KOPT-K1 (cell line): Measurements from ENCODE around the gene GPR18.
"Not testable (repeated sequence)": the region's sequence is repeated elsewhere in the genome, so short reads cannot be mapped to it uniquely, and the experiment has no call there.

Source experiments
- H3K27ac ChIP-seq: fragments of 200-600 bp; sonication (generic); 2 replicates; pipeline ENCODE4 v1.5.1; 2016; ENCODE audit warnings: antibody characterized with exemption, mild to moderate bottlenecking, low read depth, low read length; ENCODE audit not compliant: poor library complexity, severe bottlenecking
- H3K36me3 ChIP-seq: fragments of 200-600 bp; sonication (generic); 2 replicates; pipeline ENCODE4 v1.5.1; 2017; ENCODE audit warnings: antibody characterized with exemption, mild to moderate bottlenecking, low read length, moderate library complexity; ENCODE audit not compliant: insufficient read depth
- H3K9me3 ChIP-seq: fragments of 200-600 bp; sonication (generic); 2 replicates; pipeline ENCODE4 v1.5.1; 2017; ENCODE audit warnings: antibody characterized with exemption, low read length, mild to moderate bottlenecking; ENCODE audit not compliant: insufficient read depth, poor library complexity, severe bottlenecking

GPR18 gene

DNA sequence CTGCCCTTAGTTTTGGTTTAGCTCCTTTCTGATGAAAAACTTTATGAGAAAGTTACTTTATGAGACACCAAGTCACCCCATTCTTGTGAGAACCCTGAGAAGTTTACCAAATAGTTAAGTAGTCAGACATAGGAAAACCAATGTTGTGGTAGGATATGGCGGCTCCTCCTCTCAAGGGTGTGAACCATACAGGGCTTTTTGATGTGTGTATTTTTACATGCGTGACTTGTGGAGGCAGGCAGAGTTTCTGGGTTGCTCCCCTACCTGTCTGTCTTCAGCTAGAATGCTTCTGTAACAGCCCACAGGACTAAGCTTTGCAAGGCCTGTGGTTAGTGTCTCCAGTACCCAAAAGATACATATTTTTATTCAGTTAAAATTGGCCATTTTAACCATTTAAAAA is 39.2 kb downstream of the GPR18 start:
- Histone ChIP-seq H3K9me3 (peaks cover 8% of the 10 kb centered on the region), H3K27ac (peak overlapping the region; percentile 69), H3K36me3 (peaks cover 13% of the 10 kb centered on the region)

DNA sequence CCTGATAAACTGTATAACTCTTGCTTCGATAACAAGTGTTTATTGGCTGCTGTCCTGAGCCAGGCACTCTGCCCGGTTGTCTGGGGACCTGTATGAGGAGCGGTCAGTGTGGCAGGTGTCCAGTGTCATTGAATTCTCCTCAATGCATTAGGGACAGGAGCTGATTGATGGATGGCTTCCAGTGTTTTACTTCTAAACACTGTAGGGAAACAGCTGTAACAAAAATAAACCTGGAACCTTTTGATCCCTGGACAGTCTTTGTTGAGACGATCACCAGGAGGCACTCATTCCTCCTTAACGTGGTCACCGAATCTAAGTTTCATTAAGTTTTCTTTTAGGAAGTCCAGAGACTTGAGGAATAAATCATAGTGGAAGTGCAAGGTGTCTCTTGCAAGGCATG is 39.6 kb downstream of the GPR18 start:
- Histone ChIP-seq H3K36me3 (peaks cover 13% of the 10 kb centered on the region), H3K9me3 (peaks cover 8% of the 10 kb centered on the region), H3K27ac (peak overlapping the region; percentile 69)

DNA sequence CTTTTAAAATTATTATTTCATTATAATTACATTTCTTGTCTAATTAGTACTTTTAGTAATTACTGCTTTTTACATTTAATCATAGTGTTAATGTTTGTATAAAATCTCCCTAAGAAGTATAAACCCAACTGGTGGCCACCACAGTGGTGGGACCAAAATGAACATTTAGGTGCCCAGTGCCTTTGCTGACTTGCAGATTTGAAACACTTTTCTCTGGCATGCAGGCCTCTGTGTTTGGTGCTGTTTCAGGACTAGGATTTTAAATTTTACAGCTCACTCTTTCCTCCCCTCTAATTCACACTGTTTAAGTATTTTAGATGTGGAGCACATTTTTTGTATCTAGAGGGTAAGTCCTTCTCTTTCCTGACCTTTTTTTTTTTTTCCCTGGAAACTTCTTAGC is 40.1 kb downstream of the GPR18 start:
- Histone ChIP-seq H3K36me3 (peaks cover 13% of the 10 kb centered on the region), H3K9me3 (peaks cover 6% of the 10 kb centered on the region), H3K27ac (peak overlapping the region; percentile 69)

DNA sequence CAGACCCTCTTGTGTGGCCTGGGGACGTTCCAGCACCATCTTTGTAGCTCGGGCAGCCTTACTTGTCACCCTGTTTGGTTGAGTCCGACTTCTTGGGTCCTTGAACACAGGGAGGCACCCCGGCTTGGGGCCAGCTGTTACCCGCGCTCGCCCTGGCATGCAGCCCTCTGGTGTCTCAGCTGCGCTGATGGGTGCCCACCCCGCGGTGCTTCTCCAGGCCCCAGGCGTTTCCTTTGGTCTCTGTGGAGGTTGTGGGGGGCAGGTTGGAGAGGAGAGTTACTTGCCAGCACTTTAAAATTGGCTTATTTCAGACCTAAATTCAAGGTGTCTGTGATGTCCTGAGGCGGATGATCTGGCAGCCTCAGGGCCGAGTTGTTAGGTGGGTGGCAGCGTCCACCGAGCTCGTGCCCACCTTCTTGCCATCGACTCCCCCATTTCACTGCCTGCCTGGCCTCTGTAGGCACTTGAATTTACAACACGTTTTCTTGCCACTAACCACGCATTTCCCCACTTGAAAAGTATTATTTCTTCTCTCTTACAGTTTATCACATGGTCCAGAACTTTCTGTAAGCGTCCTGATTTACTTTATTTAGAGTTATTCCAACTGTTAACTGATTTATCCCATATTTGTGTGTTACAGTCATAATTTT is 40.6 kb downstream of the GPR18 start:
- Histone ChIP-seq H3K36me3 (peaks cover 10% of the 10 kb centered on the region), H3K9me3 (peaks cover under 1% of the 10 kb centered on the region), H3K27ac (peak overlapping the region; percentile 69)

DNA sequence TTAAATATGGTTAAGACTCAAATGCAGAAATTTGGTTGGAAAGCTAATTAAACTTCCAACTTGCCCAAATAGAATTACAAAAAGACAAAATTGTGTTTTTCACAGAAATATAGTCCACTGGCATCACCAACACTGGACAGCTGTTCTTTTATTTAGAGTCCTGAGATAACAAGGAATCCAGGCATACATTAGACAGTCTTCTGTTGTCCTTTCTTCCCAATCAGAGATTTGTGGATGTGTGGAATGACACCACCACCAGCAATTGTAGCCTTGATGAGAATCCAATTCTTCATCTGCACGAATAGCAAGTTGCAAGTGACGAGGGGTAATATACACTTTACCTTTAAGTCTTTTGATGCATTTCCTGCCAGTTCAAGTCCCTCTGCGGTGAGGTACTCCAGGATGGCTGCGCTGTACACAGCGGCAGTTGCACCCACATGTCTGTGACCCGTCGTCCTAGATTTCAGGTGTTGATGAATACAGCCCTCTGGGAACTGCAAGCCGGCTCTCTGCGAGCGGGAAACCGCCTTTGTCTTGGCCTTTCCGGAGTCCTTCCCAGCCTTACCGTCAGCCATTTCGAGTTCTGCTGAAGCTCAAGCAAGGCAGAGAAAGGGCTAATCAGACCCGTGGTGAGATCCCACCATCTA is 42.9 kb downstream of the GPR18 start:
- Histone ChIP-seq H3K36me3 (peaks cover 10% of the 10 kb centered on the region; the same call in 1 of the 2 replicates), H3K27ac (peak overlapping the region; percentile 87), H3K9me3 (no peaks in the 10 kb centered on the region)

DNA sequence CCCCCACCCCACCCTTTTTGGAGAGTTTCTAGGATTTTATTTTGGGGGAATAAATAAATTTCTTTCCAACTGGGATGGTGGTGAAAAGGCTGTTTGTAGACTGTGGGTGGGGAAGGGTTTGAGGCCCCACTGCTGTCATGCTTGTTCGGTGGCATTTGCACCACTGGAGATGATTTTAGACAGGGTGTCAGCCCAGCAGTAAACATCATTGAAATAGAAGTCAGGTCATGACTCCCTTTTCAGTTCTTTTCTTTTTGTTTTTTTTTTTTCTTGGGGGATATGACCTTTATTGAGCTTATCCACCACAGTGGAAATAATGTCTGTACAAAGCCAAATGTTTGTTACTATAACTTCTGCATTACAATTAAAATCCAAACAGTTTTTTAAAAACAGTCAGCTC is 43.4 kb downstream of the GPR18 start:
- H3K36me3 ChIP-seq = peaks cover 10% of the 10 kb centered on the region; the same call in 1 of the 2 replicates
- peak overlapping the region; percentile 87 for H3K27ac ChIP-seq

DNA sequence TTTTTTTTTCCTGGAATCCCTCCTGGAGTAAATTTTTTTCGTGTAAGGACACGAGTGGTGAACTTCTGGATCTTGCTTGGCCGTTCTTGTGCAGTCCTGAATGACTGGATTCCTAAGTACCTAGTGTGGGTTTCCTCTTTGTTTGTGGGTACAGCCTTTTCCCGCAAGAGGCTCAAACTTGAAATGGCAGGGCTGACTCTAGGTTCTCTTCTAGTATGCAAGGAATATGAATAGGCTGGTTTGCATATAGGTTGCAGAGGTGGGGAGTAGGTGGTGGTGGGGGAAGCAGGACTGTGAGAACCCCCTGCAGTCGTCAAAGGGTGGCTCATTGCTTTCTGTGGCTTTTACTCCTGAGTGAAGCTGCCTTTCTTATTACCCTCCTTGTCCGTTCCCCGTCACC is 43.9 kb downstream of the GPR18 start:
- Histone ChIP-seq H3K9me3 (no peaks in the 10 kb centered on the region), H3K36me3 (peaks cover 10% of the 10 kb centered on the region; the same call in 1 of the 2 replicates), H3K27ac (peak overlapping the region; percentile 87)

More for the DNA sequence above, 43.4 kb downstream of the GPR18 start:
- no peaks in the 10 kb centered on the region for H3K9me3 ChIP-seq

DNA sequence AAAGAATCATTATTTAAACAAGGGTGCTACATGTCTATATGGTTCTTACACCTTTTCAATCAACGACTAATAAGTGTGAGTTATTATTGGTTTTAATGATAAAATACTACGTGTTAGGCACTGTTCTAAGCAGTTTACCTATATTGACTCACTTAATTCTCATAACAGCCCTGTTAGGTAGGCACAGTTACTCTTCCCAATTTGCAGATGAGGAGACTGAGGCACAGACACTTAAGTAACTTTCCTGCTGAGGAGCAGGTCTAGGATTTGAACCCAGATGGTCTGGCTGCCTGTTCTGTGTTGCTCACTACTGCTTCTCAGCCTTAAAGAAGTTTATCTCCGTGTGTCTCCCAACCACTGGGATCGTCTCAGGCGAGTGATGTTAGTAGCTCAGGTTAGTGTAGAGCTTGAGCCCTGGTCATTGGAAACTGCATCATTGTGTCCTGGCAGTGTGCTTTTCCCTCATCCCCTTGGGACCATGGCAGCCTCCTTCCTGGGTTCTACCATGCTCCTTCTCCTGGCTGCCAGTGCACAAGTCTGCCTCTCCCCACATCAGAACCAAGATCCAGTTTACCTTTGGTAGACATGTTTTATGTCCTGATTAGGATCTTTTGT is 46.7 kb downstream of the GPR18 start:
- H3K36me3 ChIP-seq = peaks cover 27% of the 10 kb centered on the region
- no peak overlapping the region for H3K27ac ChIP-seq
- H3K9me3 ChIP-seq = no peaks in the 10 kb centered on the region

DNA sequence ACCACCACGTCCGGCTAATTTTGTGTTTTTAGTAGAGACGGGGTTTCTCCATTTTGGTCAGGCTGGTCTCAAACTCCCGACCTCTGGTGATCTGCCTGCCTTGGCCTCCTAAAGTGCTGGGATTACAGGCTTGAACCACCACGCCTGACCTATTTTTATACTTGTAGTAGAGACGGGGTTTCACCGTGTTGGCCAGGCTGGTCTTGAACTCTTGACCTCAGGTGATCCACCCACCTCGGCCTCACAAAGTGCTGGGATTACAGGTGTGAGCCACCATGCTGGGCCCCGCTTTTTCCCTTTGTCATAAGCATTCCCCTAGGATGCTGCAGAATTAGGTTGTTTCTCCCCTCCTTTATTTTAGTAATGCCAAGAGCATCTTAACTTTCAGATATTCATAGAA is 47.6 kb downstream of the GPR18 start:
- H3K36me3 ChIP-seq = peaks cover 36% of the 10 kb centered on the region
- H3K9me3 ChIP-seq, H3K27ac ChIP-seq: not testable (repeated sequence)

DNA sequence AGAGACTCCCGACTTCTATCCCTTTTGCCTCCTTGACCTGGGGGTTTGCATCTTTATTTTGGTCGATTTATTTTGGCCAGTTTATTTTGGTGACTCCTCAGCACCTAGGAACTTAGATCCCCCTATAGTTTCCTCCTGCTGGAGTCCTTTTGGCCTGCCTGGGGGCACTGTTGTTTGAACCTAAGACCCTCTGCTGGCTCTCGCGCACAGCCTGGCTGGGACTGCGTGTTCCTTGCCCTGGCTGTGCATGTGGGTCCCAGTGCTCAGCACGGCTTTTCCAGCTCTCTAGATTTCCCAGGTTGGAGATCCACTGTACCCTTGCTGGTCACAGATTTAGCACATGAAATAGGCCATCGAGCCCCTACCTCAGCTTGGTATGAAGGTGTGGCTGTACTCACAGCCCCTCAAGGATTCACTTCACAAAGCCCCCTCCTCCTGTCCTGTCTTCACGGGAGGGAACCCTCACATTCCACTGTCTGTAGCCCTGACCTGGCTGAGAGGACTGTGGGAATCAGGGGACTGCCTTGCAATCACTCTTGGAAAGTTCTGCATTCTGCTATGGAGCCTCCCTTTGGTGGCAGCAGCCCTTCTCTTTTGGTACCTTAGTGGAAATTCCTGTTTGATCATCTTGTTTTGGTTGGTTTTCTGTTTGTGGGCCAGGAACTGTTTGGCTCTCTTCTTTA is 49.2 kb downstream of the GPR18 start:
- Histone ChIP-seq H3K36me3 (peaks cover 38% of the 10 kb centered on the region), H3K27ac (no peak overlapping the region), H3K9me3 (no peaks in the 10 kb centered on the region)

DNA sequence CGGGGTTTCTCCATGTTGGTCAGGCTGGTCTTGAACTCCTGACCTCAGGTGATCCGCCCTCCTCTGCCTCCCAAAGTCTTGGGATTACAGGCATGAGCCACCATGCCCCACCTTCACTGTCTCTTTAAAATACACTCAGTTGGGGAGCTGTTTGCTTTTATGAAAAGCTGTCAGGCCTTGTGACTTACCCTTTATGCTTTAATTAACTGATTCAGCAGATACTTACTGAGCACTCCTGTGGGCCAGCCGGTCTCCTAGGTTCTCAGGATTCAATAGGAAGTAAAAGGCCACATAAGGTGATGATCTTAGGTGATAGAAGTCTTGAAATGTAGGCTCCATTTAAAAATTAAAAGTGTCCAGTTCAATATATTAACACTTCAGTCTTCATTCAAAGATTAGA is 50.0 kb downstream of the GPR18 start:
- H3K27ac ChIP-seq = no peak overlapping the region
- peaks cover 38% of the 10 kb centered on the region for H3K36me3 ChIP-seq
- no peaks in the 10 kb centered on the region for H3K9me3 ChIP-seq

DNA sequence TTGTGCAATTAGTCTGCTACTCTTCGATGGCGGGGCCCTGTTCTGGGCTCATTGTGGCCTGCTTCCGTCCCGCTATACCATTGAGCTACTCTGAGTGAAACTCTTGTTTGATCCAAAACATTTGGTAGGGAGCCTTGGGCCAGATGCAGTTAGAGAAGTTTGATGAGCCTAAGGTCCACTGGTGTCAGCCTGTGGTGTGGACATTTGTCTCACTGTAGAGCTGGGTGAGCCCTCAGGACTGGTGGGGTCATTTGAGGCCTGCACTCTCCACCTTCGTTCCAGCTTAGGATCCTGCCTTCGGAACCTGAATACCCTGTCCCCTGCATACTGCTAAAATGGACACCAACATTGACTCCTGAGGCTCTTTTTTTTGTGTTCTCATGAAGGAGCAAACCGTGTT is 50.7 kb downstream of the GPR18 start:
- Histone ChIP-seq H3K27ac (no peak overlapping the region), H3K9me3 (no peaks in the 10 kb centered on the region), H3K36me3 (peaks cover 38% of the 10 kb centered on the region)

DNA sequence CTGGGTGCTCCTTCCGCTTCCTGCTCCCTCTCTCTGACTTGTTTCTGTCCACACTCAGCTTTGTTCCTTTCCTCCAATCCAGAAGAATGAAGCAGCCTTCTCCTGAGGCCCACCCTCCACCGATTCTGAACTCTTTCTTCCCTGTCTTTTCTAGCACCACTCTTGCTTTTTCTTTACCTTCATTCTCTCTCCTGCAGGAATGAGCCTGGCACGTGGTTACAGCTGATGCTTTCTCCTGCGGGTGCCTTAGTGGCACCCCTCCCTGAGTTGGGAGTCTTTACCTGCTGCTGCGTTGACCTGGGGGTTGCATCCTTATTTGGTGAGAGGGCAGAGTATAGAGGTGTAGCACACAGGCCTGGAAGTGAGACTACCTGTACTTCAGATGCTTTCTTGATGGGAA is 51.3 kb downstream of the GPR18 start:
- Histone ChIP-seq H3K27ac (no peak overlapping the region), H3K36me3 (peaks cover 38% of the 10 kb centered on the region), H3K9me3 (no peaks in the 10 kb centered on the region)

DNA sequence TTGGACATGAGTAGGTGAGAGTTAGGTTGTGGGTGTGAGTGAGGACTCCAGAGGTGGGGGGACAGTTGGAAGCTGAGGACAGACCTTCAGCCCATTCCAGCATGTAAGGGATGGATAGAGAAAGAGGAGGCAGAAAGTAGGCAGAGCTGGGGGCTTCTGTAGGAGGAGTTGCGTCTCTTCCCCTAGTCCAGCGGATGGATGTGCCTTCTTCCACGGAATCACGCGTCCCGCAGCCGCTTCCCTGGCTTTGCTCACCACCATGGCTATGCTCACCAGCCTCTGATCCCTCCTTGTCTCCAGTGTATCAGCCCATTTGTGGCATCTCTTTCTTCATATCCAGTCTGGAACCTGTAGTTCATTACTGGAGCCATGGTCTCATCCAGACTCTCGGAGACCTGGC is 52.0 kb downstream of the GPR18 start:
- no peak overlapping the region for H3K27ac ChIP-seq
- H3K9me3 ChIP-seq = no peaks in the 10 kb centered on the region
- peaks cover 32% of the 10 kb centered on the region for H3K36me3 ChIP-seq

DNA sequence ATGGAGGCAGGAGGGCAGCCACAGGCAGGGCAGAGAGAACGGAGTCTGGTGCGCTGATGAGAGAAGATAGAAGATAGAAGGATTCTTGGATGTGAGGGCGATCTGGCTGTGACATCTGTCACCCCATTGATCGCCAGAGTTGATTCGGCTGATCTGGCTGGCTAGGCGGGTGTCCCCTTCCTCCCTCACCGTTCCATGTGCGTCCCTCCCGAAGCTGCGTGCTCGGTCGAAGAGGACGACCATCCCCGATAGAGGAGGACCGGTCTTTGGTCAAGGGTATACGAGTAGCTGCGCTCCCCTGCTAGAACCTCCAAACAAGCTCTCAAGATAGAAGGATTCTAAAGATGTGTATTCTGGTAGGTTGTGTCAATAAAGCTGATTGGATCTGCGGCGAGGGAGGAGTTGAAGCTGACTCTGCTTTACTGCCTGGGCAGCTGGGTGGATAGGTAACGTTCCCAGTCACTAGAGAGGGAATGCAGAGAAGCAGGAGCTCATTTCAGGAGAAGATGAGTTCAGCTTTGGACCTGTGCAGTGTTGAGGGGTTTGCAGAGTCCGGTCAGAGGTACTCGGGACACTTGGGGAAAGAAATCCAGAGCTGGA is 52.5 kb downstream of the GPR18 start:
- no peaks in the 10 kb centered on the region for H3K9me3 ChIP-seq
- peaks cover 28% of the 10 kb centered on the region for H3K36me3 ChIP-seq
- H3K27ac ChIP-seq = no peak overlapping the region
